HG03460 (cell line): ENCODE data around the gene TMEM121.

Experiments
- ATAC-seq: cut with Tn5 transposase; IDR thresholded peaks from one replicate; pipeline ENCODE4 v1.9.1; 2021; ENCODE audit not compliant: unreplicated experiment

The TMEM121 gene

GRCh38 chr14:105525861-105526775 is at the start of gene TMEM121:
TMEM121 (plus strand) TSS chr14:105526583; CDS start chr14:105528835, 2,252 bp downstream.
- ATAC-seq, result no peak

GRCh38 chr14:105476831-105477659 is 49.3 kb upstream of the TMEM121 start:
- ATAC-seq, result no peak

GRCh38 chr14:105477660-105478397 is 48.6 kb upstream of the TMEM121 start:
- no peak for ATAC-seq

GRCh38 chr14:105478398-105479251 is 47.8 kb upstream of the TMEM121 start:
- ATAC-seq, result no peak

- ATAC-seq, result no peak
These were observed 46.8 kb upstream of the TMEM121 start for GRCh38 chr14:105479431-105480158.

GRCh38 chr14:105480199-105480746 is 46.1 kb upstream of the TMEM121 start:
- no peak for ATAC-seq

- ATAC-seq, result peak; percentile 54
These were observed 45.3 kb upstream of the TMEM121 start for GRCh38 chr14:105480807-105481801.

GRCh38 chr14:105481886-105482457 is 44.4 kb upstream of the TMEM121 start:
- ATAC-seq, result peak; percentile 61

GRCh38 chr14:105482486-105483110 is 43.8 kb upstream of the TMEM121 start:
- ATAC-seq, result no peak

GRCh38 chr14:105483300-105484068 is 42.9 kb upstream of the TMEM121 start:
- ATAC-seq, result no peak

- ATAC-seq, result no peak
These were observed 42.0 kb upstream of the TMEM121 start for GRCh38 chr14:105484069-105484996.

GRCh38 chr14:105484997-105485393 is 41.4 kb upstream of the TMEM121 start:
- no peak for ATAC-seq

GRCh38 chr14:105485739-105486162 is 40.6 kb upstream of the TMEM121 start:
- ATAC-seq, result no peak

GRCh38 chr14:105486163-105486973 is 40.0 kb upstream of the TMEM121 start, which contains the start of gene CRIP1:
CRIP1 (plus strand) TSS chr14:105486886; CDS start chr14:105487260, 374 bp downstream.
- ATAC-seq, result no peak
